H1 (cell line): ENCODE data around the gene ARID1B. TPM values are rescaled to one million over a fixed set of nuclear protein-coding genes. Genes with fewer than 3 reads are reported as not detected.
A peak's percentile ranks its signal among the peaks of the same experiment; 100 is the strongest.

Experiments
- CTCF ChIA-PET: fragments of 300-600 bp; sonication (Branson Sonifier 250); formaldehyde crosslinking; loops from one replicate; lab custom pipeline; 2021; ENCODE audit not compliant: partially characterized antibody; lab: Charles Lee
- POLR2A ChIA-PET: fragments of 300-600 bp; sonication (Branson Sonifier 250); formaldehyde crosslinking; loops from one replicate; lab custom pipeline; 2021; ENCODE audit warnings: inconsistent platforms; ENCODE audit not compliant: partially characterized antibody; lab: Charles Lee
- DNase-seq, 2 experiments: peaks; one replicate each; pipeline versions ENCODE4 v3.0.0 to v3.0.0-alpha.2; 2010 to 2022; ENCODE audit warnings: low spot score in 2 of 2, low read depth in 1 of 2, mixed read lengths in 1 of 2
- FAIRE-seq: peaks from 2 replicates; lab custom pipeline; 2011; peaks lifted over from hg19 to GRCh38; lab: Jason Lieb, UNC
- H2AFZ ChIP-seq: 2 replicates; pipeline ENCODE4 v1.8.1; 2012; ENCODE audit warnings: low read length, inconsistent platforms
- H2AK5ac ChIP-seq: 2 replicates; pipeline ENCODE4 v1.6.1; 2013; ENCODE audit warnings: low read depth, low read length
- H2BK120ac ChIP-seq: replicated peaks from 2 replicates; pipeline ENCODE3; 2013; ENCODE audit warnings: low read depth, low read length, inconsistent platforms
- H2BK12ac ChIP-seq: 2 replicates; pipeline ENCODE4 v1.6.1; 2013; ENCODE audit warnings: low read depth, low read length
- H2BK15ac ChIP-seq: 2 replicates; pipeline ENCODE4 v1.6.1; 2013; ENCODE audit warnings: low read length
- H2BK20ac ChIP-seq: 2 replicates; pipeline ENCODE4 v1.6.1; 2013; ENCODE audit warnings: low read length
- H2BK5ac ChIP-seq: 2 replicates; pipeline ENCODE4 v1.6.1; 2013; ENCODE audit warnings: low read depth, low read length
- H3K14ac ChIP-seq: 2 replicates; pipeline ENCODE4 v1.6.1; 2013; ENCODE audit warnings: inconsistent platforms; ENCODE audit not compliant: insufficient read length
- H3K18ac ChIP-seq: 2 replicates; pipeline ENCODE4 v1.6.1; 2013; ENCODE audit warnings: low read length; ENCODE audit errors: extremely low read depth
- H3K23ac ChIP-seq: 2 replicates; pipeline ENCODE4 v1.6.1; 2013; ENCODE audit warnings: inconsistent platforms; ENCODE audit not compliant: insufficient read length
- H3K23me2 ChIP-seq: 2 replicates; pipeline ENCODE4 v1.6.1; 2013; ENCODE audit warnings: low read depth, low read length
- H3K27ac ChIP-seq: 2 replicates; pipeline ENCODE4 v1.6.1; 2011; ENCODE audit warnings: low read depth, low read length, inconsistent platforms
- H3K27me3 ChIP-seq, 4 experiments: replicated peaks in 1 of 4; 1 replicate in 1 of 4; 2 replicates in 3 of 4; pipeline versions ENCODE4 v1.6.1 to v1.8.1; 2011 to 2013; ENCODE audit warnings: low read length in 3 of 4, mild to moderate bottlenecking in 3 of 4, inconsistent platforms in 2 of 4, mixed read lengths in 2 of 4, moderate library complexity in 1 of 4; ENCODE audit not compliant: control insufficient read depth in 3 of 4, insufficient read depth in 3 of 4; ENCODE audit errors: extremely low read depth in 1 of 4
- H3K36me3 ChIP-seq, 4 experiments: 2 replicates each; pipeline versions ENCODE4 v1.6.1 to v1.8.1; 2011 to 2013; ENCODE audit warnings: mild to moderate bottlenecking in 4 of 4, low read length in 3 of 4, moderate library complexity in 2 of 4, control low read depth in 1 of 4, inconsistent platforms in 1 of 4; ENCODE audit not compliant: insufficient read depth in 4 of 4, control insufficient read depth in 2 of 4
- H3K4ac ChIP-seq: replicated peaks from 2 replicates; pipeline ENCODE3; 2013; ENCODE audit warnings: low read length, low read depth, mixed read lengths, inconsistent platforms; ENCODE audit not compliant: insufficient read length
- H3K4me1 ChIP-seq, 4 experiments: replicated peaks in 1 of 4; 1 replicate in 1 of 4; 2 replicates in 3 of 4; pipeline versions ENCODE4 v1.6.1 to v1.8.1; 2011 to 2013; ENCODE audit warnings: low read length in 3 of 4, inconsistent platforms in 2 of 4, mixed read lengths in 1 of 4; ENCODE audit not compliant: insufficient read depth in 4 of 4, control insufficient read depth in 3 of 4
- H3K4me2 ChIP-seq, 2 experiments: 2 replicates each; pipeline versions ENCODE4 v1.6.1 to v1.8.1; 2011 to 2013; ENCODE audit warnings: low read depth in 2 of 2, low read length in 2 of 2, control low read depth in 1 of 2, inconsistent platforms in 1 of 2, mild to moderate bottlenecking in 1 of 2; ENCODE audit not compliant: insufficient read depth in 1 of 2
- H3K4me3 ChIP-seq, 4 experiments: fragments of 200-600, 300-600 bp in 1 of 4; sonication (generic), shearing (Covaris generic), sonication (Bioruptor Twin) in 1 of 4; 2 replicates each; pipeline versions ENCODE4 v1.5.1 to v1.8.1; 2011 to 2016; ENCODE audit warnings: low read length in 4 of 4, low read depth in 3 of 4, control low read depth in 2 of 4, inconsistent platforms in 2 of 4, mild to moderate bottlenecking in 2 of 4, mixed read lengths in 1 of 4, moderate library complexity in 1 of 4; ENCODE audit not compliant: insufficient read depth in 2 of 4; ENCODE audit errors: extremely low read depth in 1 of 4
- H3K56ac ChIP-seq: replicated peaks from 2 replicates; pipeline ENCODE3; 2013; ENCODE audit warnings: low read depth, mild to moderate bottlenecking, mixed read lengths, low read length, inconsistent platforms; ENCODE audit not compliant: insufficient read length
- H3K79me1 ChIP-seq: 2 replicates; pipeline ENCODE4 v1.6.1; 2013; ENCODE audit warnings: low read depth, low read length, control low read depth
- H3K79me2 ChIP-seq, 2 experiments: 2 replicates each; pipeline versions ENCODE4 v1.6.1 to v1.8.1; 2012 to 2013; ENCODE audit warnings: low read length in 2 of 2, mild to moderate bottlenecking in 2 of 2, inconsistent platforms in 1 of 2; ENCODE audit not compliant: insufficient read depth in 2 of 2, control insufficient read depth in 1 of 2
- H3K9ac ChIP-seq, 4 experiments: replicated peaks in 1 of 4; 1 replicate in 1 of 4; 2 replicates in 3 of 4; pipeline versions ENCODE4 v1.6.1 to v1.8.1; 2011 to 2013; ENCODE audit warnings: low read depth in 3 of 4, low read length in 3 of 4, control low read depth in 2 of 4, mild to moderate bottlenecking in 2 of 4, moderate library complexity in 2 of 4, inconsistent platforms in 1 of 4; ENCODE audit errors: extremely low read depth in 1 of 4
- H3K9me3 ChIP-seq, 2 experiments: 2 replicates each; pipeline versions ENCODE4 v1.6.1 to v1.8.1; 2012 to 2013; ENCODE audit warnings: mild to moderate bottlenecking in 2 of 2, moderate library complexity in 2 of 2, control low read depth in 1 of 2, inconsistent platforms in 1 of 2, low read depth in 1 of 2, low read length in 1 of 2, mixed read lengths in 1 of 2; ENCODE audit not compliant: insufficient read depth in 2 of 2
- H4K20me1 ChIP-seq, 2 experiments: replicated peaks in 1 of 2; 2 replicates each; pipeline versions ENCODE3 to v1.8.1; 2011 to 2013; ENCODE audit warnings: inconsistent platforms in 2 of 2, low read length in 2 of 2, mild to moderate bottlenecking in 1 of 2; ENCODE audit not compliant: insufficient read depth in 2 of 2, control insufficient read depth in 1 of 2
- H4K5ac ChIP-seq: 2 replicates; pipeline ENCODE4 v1.6.1; 2013; ENCODE audit warnings: low read length, low read depth, mixed read lengths, inconsistent platforms; ENCODE audit not compliant: insufficient read length
- H4K8ac ChIP-seq: 2 replicates; pipeline ENCODE4 v1.8.0; 2013; ENCODE audit warnings: mild to moderate bottlenecking, moderate library complexity, low read length, inconsistent platforms; ENCODE audit not compliant: insufficient read depth; ENCODE audit errors: extremely low read depth
- H4K91ac ChIP-seq: replicated peaks from 2 replicates; pipeline ENCODE3; 2013; ENCODE audit warnings: low read length, mixed read lengths, inconsistent platforms; ENCODE audit not compliant: insufficient read length
- BRCA1 ChIP-seq: IDR thresholded peaks from 2 replicates; pipeline ENCODE4 v1.6.1; 2012; ENCODE audit warnings: low read depth, low read length, improper control_type of control experiment
- HDAC2 ChIP-seq, 2 experiments: fragments of 300-600 bp in 1 of 2; sonication (generic) in 1 of 2; IDR thresholded peaks; 2 replicates each; pipeline ENCODE4 v1.6.1; 2011 to 2012; ENCODE audit warnings: low read depth in 2 of 2, low read length in 2 of 2, mild to moderate bottlenecking in 2 of 2, moderate library complexity in 2 of 2, borderline replicate concordance in 1 of 2, inconsistent platforms in 1 of 2
- RBBP5 ChIP-seq: IDR thresholded peaks from 2 replicates; pipeline ENCODE4 v1.7.1; 2012; ENCODE audit warnings: low read depth, mild to moderate bottlenecking, inconsistent platforms, low read length, moderate library complexity, borderline replicate concordance
- SP4 ChIP-seq: IDR thresholded peaks from 2 replicates; pipeline ENCODE4 v1.6.1; 2012; ENCODE audit warnings: low read length, inconsistent platforms
- YY1 ChIP-seq: IDR thresholded peaks from 2 replicates; pipeline ENCODE4 v1.6.1; 2011; ENCODE audit warnings: low read depth, mild to moderate bottlenecking, low read length
- WGBS, 2 experiments: shearing (Covaris generic) in 1 of 2; methylation state at CpG; one replicate each; pipeline versions ENCODE4 v1.1.6 to v1.1.7; 2013 to 2015; ENCODE audit warnings: low lambda C conversion rate in 2 of 2, mixed read lengths in 2 of 2, inconsistent platforms in 1 of 2, low coverage in 1 of 2, missing lambda C conversion rate in 1 of 2; ENCODE audit not compliant: insufficient replicate concordance in 2 of 2, insufficient coverage in 1 of 2, insufficient read length in 1 of 2; ENCODE audit errors: extremely low coverage in 1 of 2, missing lambda C conversion rate in 1 of 2; 5-methylcytosine and 5-hydroxymethylcytosine counted together
- polyA plus RNA-seq, 7 experiments: library from polyadenylated mRNA; depleted of rRNA in 3 of 7; stranded (reverse) in 5 of 7; unstranded in 2 of 7; fragments of >200 nt in 5 of 7; fragments of 200-250 nt in 2 of 7; gene quantifications; 1 replicate in 5 of 7; 2 replicates in 1 of 7; 4 replicates in 1 of 7; pipeline versions ENCODE4 v1.2.1 to v1.2.3, GENCODE V29; 2011 to 2013; ENCODE audit warnings: missing spikeins in 2 of 7, mixed read lengths in 2 of 7
- total RNA-seq: library from RNA; stranded (reverse); fragmentation: NEBNext Ultra II Directional; extraction: Animal tissue kit (Norgen Biotek cat#: 25700); gene quantifications from 2 replicates; pipeline ENCODE4 v1.2.1, GENCODE V29; 2021
- TF ChIP-seq, protein P1 (sequence below): IDR thresholded peaks from 2 replicates; pipeline ENCODE4 v1.6.1; 2012; ENCODE audit warnings: inconsistent platforms
- TF ChIP-seq, protein P2 (sequence below), 3 experiments: IDR thresholded peaks; 1 replicate in 2 of 3; 2 replicates in 1 of 3; pipeline versions ENCODE4 v1.5.1 to v1.6.1; 2011; ENCODE audit warnings: low read length in 3 of 3, mild to moderate bottlenecking in 3 of 3, inconsistent platforms in 2 of 3, low read depth in 1 of 3, moderate library complexity in 1 of 3; ENCODE audit not compliant: insufficient read depth in 1 of 3; ENCODE audit errors: control extremely low read depth in 1 of 3

The ARID1B gene
- total and polyA plus RNA-seq, 2 of the 8 experiments (the other 6 are each of a cell fraction or from before 2014, with no cell fraction given) = 24.3 to 70.3 TPM

- CTCF ChIA-PET = interaction anchor here (0.6 to 11.3 kb wide), 37 partner anchors 10 to 619 kb away, joined by 3 to 128 read pairs (median 4); no protein-coding TSS in a partner anchor
- no peak overlapping the region for H4K5ac ChIP-seq
- TF ChIP-seq HDAC2 (IDR thresholded peaks at IDR 0.05; ENCODE audit: borderline replicate concordance in 1 of 2, low read depth in 2 of 2, low read length in 2 of 2) = no peak
- TF ChIP-seq SP4 = 0 out of 2 replicates have a peak, but pooled peaks have one; percentile 57
- TF ChIP-seq, protein P1, sequence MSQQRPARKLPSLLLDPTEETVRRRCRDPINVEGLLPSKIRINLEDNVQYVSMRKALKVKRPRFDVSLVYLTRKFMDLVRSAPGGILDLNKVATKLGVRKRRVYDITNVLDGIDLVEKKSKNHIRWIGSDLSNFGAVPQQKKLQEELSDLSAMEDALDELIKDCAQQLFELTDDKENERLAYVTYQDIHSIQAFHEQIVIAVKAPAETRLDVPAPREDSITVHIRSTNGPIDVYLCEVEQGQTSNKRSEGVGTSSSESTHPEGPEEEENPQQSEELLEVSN = no peak
- no peak for TF ChIP-seq RBBP5
- no peak; the same call in 1 of the 2 replicates for TF ChIP-seq BRCA1
- TF ChIP-seq YY1 = no peak
- TF ChIP-seq, protein P2, sequence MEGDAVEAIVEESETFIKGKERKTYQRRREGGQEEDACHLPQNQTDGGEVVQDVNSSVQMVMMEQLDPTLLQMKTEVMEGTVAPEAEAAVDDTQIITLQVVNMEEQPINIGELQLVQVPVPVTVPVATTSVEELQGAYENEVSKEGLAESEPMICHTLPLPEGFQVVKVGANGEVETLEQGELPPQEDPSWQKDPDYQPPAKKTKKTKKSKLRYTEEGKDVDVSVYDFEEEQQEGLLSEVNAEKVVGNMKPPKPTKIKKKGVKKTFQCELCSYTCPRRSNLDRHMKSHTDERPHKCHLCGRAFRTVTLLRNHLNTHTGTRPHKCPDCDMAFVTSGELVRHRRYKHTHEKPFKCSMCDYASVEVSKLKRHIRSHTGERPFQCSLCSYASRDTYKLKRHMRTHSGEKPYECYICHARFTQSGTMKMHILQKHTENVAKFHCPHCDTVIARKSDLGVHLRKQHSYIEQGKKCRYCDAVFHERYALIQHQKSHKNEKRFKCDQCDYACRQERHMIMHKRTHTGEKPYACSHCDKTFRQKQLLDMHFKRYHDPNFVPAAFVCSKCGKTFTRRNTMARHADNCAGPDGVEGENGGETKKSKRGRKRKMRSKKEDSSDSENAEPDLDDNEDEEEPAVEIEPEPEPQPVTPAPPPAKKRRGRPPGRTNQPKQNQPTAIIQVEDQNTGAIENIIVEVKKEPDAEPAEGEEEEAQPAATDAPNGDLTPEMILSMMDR (IDR thresholded peaks at IDR 0.05; ENCODE audit: control extremely low read depth in 1 of 3, insufficient read depth in 1 of 3, low read depth in 1 of 3, low read length in 3 of 3) = peak; percentile 86 to 96 (median 93)
Measured at GRCh38 chr6:157184202-157185015, 407.2 kb downstream of the ARID1B start.

More at GRCh38 chr6:157184202-157185015, 407.2 kb downstream of the ARID1B start:
- H3K23ac ChIP-seq = no peak overlapping the region
- no peaks in the 10 kb centered on the region for H3K4me1 ChIP-seq
- H3K79me2 ChIP-seq = no peaks in the 10 kb centered on the region
- no peak overlapping the region for H2BK5ac ChIP-seq
- H2AFZ ChIP-seq = no peak overlapping the region
- no peak overlapping the region for H3K56ac ChIP-seq
- peaks cover 0 to 2% of the 10 kb centered on the region in 2 experiments for H4K20me1 ChIP-seq
- H3K79me1 ChIP-seq = no peaks in the 10 kb centered on the region
- H3K23me2 ChIP-seq = no peaks in the 10 kb centered on the region
- 0 out of 4 replicates have a peak overlapping the region, but pooled peaks of 1 of the 2 experiments have one; percentile 11 for H3K4me2 ChIP-seq
- H3K18ac ChIP-seq = peak overlapping the region; percentile 38; the same call in 1 of the 2 replicates
- no peak overlapping the region for H3K4me3 ChIP-seq
- H3K36me3 ChIP-seq = peaks cover 6 to 17% (median 13%) of the 10 kb centered on the region in 4 experiments; a peak in 7 of 8 replicates
- H2BK120ac ChIP-seq = no peak overlapping the region
- peak; percentile 57 to 87 for DNase-seq
- H2BK12ac ChIP-seq = no peak overlapping the region
- FAIRE-seq = no peak
- H2BK15ac ChIP-seq = no peak overlapping the region
- no peaks in the 10 kb centered on the region for H3K9me3 ChIP-seq
- no peak overlapping the region for H3K14ac ChIP-seq
- H4K91ac ChIP-seq = peak overlapping the region; percentile 37
- WGBS, 2 experiments = 47% methylated on average over 25 of the region's 25 CpGs; no CpG with 5 or more reads in 1 of the 2 experiments
- H3K9ac ChIP-seq = no peak overlapping the region; a peak in 1 of 7 replicates
- POLR2A ChIA-PET = interaction anchor here (0.6 to 0.9 kb wide), 3 partner anchors 12 to 55 kb away, joined by 3 read pairs; no protein-coding TSS in a partner anchor
- no peaks in the 10 kb centered on the region for H3K27me3 ChIP-seq
- H3K27ac ChIP-seq = no peak overlapping the region
- H2AK5ac ChIP-seq = no peak overlapping the region
- no peak overlapping the region for H2BK20ac ChIP-seq
- no peak overlapping the region for H4K8ac ChIP-seq
- no peak overlapping the region for H3K4ac ChIP-seq
